AG09309 (cell line): ENCODE data around the gene COG5.

ENCODE experiments used
- DNase-seq: peaks from one replicate; pipeline ENCODE4 v3.0.0-alpha.2; 2010; ENCODE audit warnings: low read depth
- H3K4me3 ChIP-seq: 2 replicates; pipeline ENCODE4 v1.5.1; 2011; ENCODE audit warnings: mild to moderate bottlenecking, low read depth, low read length, moderate library complexity; ENCODE audit not compliant: control insufficient read depth
- CTCF ChIP-seq: IDR thresholded peaks from 2 replicates; pipeline ENCODE4 v1.5.1; 2011; ENCODE audit warnings: mild to moderate bottlenecking, low read depth, low read length, inconsistent platforms; ENCODE audit not compliant: insufficient read depth, control insufficient read depth; ENCODE audit errors: missing control alignments

The COG5 gene

DNA sequence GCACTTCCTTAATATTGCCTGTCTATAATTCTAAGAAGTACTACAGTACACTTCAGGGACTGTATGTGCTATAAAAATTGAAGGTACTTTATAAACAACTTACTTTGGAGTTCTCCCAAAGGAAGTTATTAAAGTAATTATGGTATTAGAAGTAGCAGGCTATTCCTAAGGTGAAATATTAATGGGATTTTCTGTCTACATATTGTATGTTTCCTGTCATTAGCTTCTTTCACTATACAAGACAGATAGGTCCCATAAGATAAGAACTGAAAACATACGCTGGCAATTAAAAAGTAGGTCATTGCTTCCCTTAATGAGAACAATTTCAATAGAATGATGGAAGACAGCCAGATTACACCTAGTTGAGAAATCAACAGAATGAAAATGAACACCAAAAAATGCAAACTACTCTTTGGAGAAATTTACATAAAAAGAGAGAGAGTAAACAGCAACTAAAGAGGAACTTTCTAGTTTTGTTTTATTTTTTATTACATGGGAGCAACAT is 248.0 kb downstream of the COG5 start:
- no peak for TF ChIP-seq CTCF
- H3K4me3 ChIP-seq, result no peak overlapping the region
- no peak for DNase-seq

GRCh38 chr7:107313355-107313754 is 250.4 kb downstream of the COG5 start:
- no peak for TF ChIP-seq CTCF
- H3K4me3 ChIP-seq, result no peak overlapping the region
- no peak for DNase-seq

DNA sequence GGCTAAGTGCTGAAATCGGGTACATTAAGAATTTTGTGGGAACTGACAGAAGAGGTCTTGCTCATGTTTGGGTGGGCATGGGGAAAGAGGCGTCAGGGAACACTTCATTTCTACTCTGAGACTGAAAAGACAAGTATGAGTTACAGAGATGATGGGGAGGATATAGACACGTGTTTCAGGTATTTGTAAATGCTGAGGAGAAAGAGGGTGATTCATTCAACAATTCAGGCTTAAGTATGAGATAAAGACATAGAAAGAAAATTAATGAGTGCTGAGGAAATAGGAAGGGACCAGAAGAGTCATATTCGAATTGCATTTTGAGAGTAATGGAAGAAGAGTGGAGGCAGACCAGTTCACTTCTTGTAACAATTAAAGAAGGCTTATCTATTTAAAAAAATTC is 251.3 kb downstream of the COG5 start:
- H3K4me3 ChIP-seq, result no peak overlapping the region
- TF ChIP-seq CTCF, result no peak
- no peak for DNase-seq

DNA sequence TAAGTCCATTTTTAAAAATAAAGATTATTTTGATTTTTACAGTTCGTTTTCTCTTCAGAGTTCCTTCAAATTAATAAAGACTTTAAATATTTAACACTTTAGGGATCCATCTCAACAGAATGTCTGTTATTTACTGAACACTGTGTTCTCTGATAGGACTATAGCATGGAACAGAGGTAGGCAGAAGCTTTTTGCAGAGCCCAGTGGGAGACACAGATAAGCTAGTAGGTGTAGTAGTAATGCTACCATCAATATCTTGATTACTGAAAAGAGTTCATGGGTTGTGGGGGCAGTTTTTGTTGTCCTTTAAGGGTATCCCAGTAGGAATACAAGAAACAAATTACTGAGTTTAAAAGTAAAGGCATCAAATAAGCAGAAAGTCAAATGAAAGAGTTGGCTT is 254.4 kb downstream of the COG5 start:
- no peak overlapping the region for H3K4me3 ChIP-seq
- no peak for TF ChIP-seq CTCF
- no peak for DNase-seq

GRCh38 chr7:107304636-107305035 is 259.1 kb downstream of the COG5 start:
- no peak overlapping the region for H3K4me3 ChIP-seq
- no peak for DNase-seq
- TF ChIP-seq CTCF, result no peak

DNA sequence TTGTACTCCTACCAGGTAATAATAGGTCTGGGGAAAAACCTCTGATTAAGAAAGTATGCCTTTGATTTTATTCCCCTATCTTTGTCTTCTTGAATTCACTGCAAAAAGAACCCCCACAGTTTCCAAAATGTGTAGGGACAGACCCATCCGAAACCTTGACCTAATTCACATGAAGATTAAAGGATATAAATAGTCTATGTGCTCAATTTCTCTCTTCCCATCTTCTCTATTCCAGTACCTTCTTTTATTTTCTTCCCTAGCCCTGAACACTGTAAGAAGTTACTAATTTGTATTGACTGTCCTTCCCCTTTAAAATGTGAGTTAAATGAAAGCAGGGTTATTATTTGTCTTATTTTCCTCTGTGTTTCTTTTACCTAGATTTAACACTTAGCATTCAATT is 259.7 kb downstream of the COG5 start:
- DNase-seq, result no peak
- H3K4me3 ChIP-seq, result no peak overlapping the region
- TF ChIP-seq CTCF, result no peak
